22Rv1 (cell line): ENCODE measurements around the gene SENP8.

ENCODE experiments used
- H3K27ac ChIP-seq: fragments of 450-650 bp; 2 replicates; pipeline ENCODE4 v1.5.1; 2017
- ZFX ChIP-seq: fragments of 450-650 bp; IDR thresholded peaks from 2 replicates; pipeline ENCODE4 v1.6.1; 2017; ENCODE audit warnings: antibody characterized with exemption, borderline replicate concordance
- TF ChIP-seq, protein P1 (sequence below): fragments of 450-650 bp; IDR thresholded peaks from 2 replicates; pipeline ENCODE4 v1.5.1; 2017; ENCODE audit warnings: mild to moderate bottlenecking

Gene SENP8

DNA sequence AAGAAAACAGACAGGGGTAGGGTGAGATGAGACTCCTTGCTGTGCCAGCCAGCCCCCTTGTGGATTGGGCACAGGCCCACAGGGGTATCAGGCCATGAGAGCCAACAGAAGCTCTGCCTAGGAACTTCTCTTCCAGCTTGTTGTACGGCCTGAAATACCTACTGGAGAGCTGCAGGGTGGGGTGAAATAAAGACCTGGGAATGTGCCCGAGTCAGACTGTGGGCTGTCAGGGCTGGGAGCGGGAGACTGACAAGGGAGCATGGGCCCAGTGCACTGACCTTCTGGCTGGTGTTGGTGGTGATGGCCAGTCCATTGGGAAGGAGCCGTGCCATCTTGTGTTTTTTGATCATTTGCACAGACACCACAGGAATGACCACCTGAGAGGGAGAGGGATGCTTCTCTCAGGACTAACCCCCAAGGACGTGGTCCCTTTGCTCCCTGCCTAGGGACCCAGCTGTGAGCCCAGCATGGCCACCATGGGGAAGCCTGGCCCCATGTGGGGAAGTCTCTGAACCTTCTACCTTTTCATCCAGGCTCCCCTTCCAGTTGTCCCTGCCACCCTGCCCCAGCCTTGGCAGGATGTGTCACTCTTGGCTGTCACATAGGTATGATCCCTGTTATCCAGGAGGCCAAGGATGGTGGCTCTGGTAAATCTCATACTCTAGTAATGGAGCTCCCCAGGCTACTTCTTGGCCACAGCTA, 48.7 kb downstream of the SENP8 start:
- TF ChIP-seq, protein P1, sequence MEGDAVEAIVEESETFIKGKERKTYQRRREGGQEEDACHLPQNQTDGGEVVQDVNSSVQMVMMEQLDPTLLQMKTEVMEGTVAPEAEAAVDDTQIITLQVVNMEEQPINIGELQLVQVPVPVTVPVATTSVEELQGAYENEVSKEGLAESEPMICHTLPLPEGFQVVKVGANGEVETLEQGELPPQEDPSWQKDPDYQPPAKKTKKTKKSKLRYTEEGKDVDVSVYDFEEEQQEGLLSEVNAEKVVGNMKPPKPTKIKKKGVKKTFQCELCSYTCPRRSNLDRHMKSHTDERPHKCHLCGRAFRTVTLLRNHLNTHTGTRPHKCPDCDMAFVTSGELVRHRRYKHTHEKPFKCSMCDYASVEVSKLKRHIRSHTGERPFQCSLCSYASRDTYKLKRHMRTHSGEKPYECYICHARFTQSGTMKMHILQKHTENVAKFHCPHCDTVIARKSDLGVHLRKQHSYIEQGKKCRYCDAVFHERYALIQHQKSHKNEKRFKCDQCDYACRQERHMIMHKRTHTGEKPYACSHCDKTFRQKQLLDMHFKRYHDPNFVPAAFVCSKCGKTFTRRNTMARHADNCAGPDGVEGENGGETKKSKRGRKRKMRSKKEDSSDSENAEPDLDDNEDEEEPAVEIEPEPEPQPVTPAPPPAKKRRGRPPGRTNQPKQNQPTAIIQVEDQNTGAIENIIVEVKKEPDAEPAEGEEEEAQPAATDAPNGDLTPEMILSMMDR: no peak
- TF ChIP-seq ZFX: no peak
- no peak overlapping the region for H3K27ac ChIP-seq

DNA sequence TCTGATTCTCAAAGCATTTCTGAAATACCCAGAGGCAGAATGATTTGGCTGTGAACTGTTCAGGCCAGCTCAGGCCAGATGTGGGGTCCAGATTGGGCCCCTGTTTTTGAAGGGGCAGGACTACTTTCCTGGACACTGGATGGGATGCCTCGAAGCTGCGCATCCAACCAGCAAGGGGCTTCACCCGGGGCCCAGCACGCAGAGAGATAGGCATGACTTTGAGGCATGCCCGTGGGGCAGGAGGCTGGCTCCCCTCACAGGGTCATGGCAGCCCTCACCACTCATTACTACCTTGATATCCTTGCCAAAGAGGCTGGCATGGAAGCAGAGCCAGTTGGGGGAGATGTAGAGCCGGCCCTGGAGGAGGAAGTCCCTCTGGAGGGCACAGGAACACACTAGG, 49.2 kb downstream of the SENP8 start:
- TF ChIP-seq, protein P1: no peak
- H3K27ac ChIP-seq: no peak overlapping the region

DNA sequence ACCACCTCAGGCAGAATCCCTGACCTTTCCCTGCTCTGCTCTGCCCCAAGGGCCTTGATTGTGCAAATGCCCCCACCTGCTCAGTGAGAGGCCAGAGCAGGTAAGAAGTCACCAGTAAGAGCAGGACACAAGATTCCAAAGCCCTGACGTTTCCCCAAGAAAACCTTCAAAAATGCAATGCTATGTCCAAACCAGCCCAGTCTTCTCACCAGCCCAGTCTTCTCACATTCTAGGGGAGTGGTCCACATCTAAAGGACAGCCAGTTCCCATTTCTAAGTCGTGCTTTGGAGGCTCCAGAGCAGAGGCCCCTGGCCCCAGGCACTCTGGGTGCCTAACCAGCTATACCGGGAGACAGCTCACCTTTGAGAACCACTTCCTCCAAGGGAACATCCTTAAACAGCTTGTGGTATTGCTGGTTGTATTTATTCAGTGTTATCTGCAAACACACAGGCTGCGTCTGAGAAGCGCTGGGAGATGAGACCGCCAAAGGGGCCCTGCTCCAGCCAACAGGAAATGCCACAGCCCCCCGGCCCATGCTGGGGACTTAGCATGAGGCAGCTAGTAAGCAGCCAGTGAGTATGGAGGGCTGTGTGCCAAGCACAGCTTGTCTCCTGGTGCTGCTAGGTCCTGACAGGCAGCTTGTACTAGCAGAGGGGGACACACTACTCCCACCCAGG, 50.1 kb downstream of the SENP8 start:
- no peak for TF ChIP-seq ZFX
- TF ChIP-seq, protein P1: no peak
- H3K27ac ChIP-seq: no peak overlapping the region

DNA sequence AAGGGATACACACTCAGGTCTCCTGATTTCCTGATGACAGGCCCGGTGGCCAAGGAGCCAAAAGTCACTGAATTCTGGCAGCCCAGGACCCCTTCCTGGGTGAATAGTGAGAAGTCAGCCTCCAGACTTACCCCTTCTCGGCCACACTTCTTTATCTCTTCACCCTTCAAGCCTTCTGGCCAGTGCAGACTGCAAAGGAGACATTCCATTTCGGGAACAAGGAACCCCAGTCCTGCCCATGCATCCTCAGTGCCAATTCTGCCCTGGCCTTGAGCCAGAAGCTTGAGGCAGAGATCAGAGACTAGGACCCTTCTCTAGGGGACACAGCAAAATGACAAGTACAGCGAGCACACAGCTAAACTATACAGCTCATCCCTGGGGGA, 50.6 kb downstream of the SENP8 start:
- H3K27ac ChIP-seq: no peak overlapping the region
- TF ChIP-seq, protein P1: no peak
- no peak for TF ChIP-seq ZFX

DNA sequence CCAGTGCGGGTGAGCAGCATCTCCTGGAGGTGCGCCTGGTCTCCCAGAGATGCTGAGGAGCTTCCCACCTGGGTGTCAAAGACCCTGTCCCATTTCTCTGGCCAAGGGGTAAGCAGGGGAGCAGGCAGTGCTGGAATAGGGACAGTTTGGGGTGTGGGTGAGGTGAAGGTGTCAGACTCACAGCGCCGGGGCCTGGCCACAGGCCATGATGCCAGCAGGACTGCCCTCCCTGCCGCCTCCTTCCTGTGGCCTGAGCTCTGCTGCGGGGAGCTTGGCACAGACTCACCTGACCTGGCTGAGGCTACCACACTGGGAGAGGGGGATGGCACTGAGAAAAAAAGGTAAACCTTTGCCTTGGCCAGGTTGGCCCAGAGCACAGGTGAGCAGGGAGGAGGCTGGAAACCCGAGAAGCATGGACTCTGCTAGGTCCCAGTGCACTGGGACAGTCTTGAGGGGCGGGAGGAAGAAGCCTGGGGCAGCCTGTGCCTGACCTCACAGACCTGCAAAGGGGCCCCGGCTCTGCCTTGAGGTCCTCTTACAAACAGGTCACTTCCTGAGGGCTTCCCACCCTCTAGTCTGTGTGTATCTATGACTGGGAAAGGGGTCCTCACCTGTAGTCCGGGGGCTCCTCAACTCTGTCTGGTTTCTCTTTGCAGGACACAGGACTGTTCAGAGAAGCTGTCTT, 51.2 kb downstream of the SENP8 start:
- no peak overlapping the region for H3K27ac ChIP-seq
- TF ChIP-seq, protein P1: no peak
- TF ChIP-seq ZFX: no peak

DNA sequence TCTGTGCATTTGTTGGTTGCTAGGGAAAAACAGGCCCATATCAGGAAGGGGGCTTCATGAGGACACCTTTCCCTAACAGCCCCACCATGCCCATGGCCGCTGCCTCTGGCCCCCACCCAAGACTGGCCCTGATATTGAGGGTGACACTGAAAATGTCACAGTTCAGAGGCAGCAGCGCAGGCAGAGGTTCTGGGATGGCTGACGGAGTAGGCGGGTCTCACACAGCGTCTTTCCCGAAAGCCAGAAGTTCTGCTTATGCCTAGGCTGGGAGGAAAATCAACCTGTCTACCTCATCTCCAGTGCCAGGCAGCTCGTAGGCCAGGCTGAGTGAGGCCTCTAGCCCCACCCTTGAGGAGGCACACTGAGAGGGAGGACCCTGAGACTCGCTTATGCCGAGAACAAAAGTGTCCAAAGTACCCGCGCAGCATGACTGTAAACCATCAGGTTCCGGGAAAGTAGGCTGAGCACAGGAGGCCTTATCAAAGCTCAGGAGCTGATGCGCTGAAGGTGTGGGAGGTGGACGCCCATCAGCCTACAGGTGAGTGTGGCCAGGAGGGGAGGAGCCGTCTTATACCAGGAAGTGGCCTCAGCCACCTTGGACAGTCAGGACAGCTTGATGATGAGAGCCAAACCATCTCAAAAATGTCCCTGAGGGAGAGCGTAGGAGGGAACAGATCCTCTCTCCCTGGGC, 51.9 kb downstream of the SENP8 start:
- H3K27ac ChIP-seq: no peak overlapping the region
- no peak for TF ChIP-seq ZFX
- TF ChIP-seq, protein P1: no peak
